Measurements from ENCODE around the gene MCM5. TPM values are rescaled to one million over a fixed set of nuclear protein-coding genes. Genes with fewer than 3 reads are reported as not detected.

MCM5 gene
- total RNA-seq, 1 experiment from 2014 or later, result 194 TPM

- H3K9me2 ChIP-seq (ENCODE audit: insufficient read depth), result no peaks in the 10 kb centered on the region
- ChIA-PET CTCF (no interaction called here), POLR2A (interaction anchor here (1.6 kb wide), 1 partner anchor 8 kb away, joined by 3 read pairs; no protein-coding TSS in a partner anchor), RAD21 (ENCODE audit: low non-redundant PET in 1 of 2, low total read pairs in 2 of 2, uncharacterized antibody in 2 of 2, unreplicated experiment in 2 of 2) (no interaction called here)
- peaks cover 58 to 80% of the 10 kb centered on the region in 2 experiments for H3K36me3 ChIP-seq (ENCODE audit: control insufficient read depth in 1 of 2, insufficient read depth in 2 of 2, low read length in 2 of 2)
- BruUV-seq (replicated peaks), result no TSS peak
- no peaks in the 10 kb centered on the region for H3K27me3 ChIP-seq (ENCODE audit: insufficient read depth, low read length)
- ATAC-seq, result 0 out of 2 replicates have a peak, but pooled peaks have one; percentile 20
- no peaks in the 10 kb centered on the region for H4K20me1 ChIP-seq (ENCODE audit: insufficient read depth)
- DNase-seq (ENCODE audit: low read depth, low spot score), result no peak
- TF ChIP-seq ELF1 (IDR thresholded peaks at IDR 0.05; ENCODE audit: borderline replicate concordance, low read depth) (no peak), ZFX (IDR thresholded peaks at IDR 0.05) (no peak), RAD21 (IDR thresholded peaks at IDR 0.05; ENCODE audit: low read depth) (no peak), CBX3 (IDR thresholded peaks at IDR 0.05; ENCODE audit: low read depth) (no peak), YY1 (IDR thresholded peaks at IDR 0.05; ENCODE audit: extremely low read depth, insufficient replicate concordance, low read depth, low read length) (no peak), ATF3 (IDR thresholded peaks at IDR 0.05) (no peak)
- peaks cover 7% of the 10 kb centered on the region; the same call in 1 of the 2 replicates for H3K79me2 ChIP-seq (ENCODE audit: insufficient read depth, low read length)
- H3K9me3 ChIP-seq (ENCODE audit: control insufficient read depth in 1 of 2, insufficient read depth in 1 of 2, low read depth in 1 of 2, low read length in 2 of 2), result no peaks in the 10 kb centered on the region
- intact Hi-C loops (cut with micrococcal nuclease), result no loop called here
- H3K9ac ChIP-seq (ENCODE audit: low read length), result no peak overlapping the region
- H3K4me3 ChIP-seq (replicated peaks in 1 of 2; ENCODE audit: low read depth in 1 of 2, low read length in 2 of 2), result no peak overlapping the region
- no peak overlapping the region for H3K27ac ChIP-seq (ENCODE audit: low read depth, low read length)
- no peak overlapping the region for H2AFZ ChIP-seq (ENCODE audit: low read depth, low read length, poor library complexity, severe bottlenecking)
- no peak overlapping the region for H3K4me2 ChIP-seq (ENCODE audit: low read length)
- no peaks in the 10 kb centered on the region for H3K4me1 ChIP-seq (ENCODE audit: control insufficient read depth in 1 of 2, insufficient read depth in 2 of 2, low read length in 2 of 2)
Measured at GRCh38 chr22:35411102-35411501, 11.2 kb downstream of the MCM5 start.

GRCh38 chr22:35413624-35414023 lies 13.7 kb downstream of the MCM5 start:
- H3K9ac ChIP-seq (ENCODE audit: low read length), result no peak overlapping the region
- peaks cover 42 to 75% of the 10 kb centered on the region in 2 experiments for H3K36me3 ChIP-seq (ENCODE audit: control insufficient read depth in 1 of 2, insufficient read depth in 2 of 2, low read length in 2 of 2)
- POLR2A ChIA-PET, result no interaction called here
- intact Hi-C loops (cut with micrococcal nuclease), result no loop called here
- RAD21 ChIA-PET (ENCODE audit: low non-redundant PET in 1 of 2, low total read pairs in 2 of 2, uncharacterized antibody in 2 of 2, unreplicated experiment in 2 of 2), result interaction anchor here in 1 of 2 experiments (1.0 kb wide), 1 partner anchor 63 kb away, joined by 3 read pairs; no protein-coding TSS in a partner anchor
- DNase-seq (ENCODE audit: low read depth, low spot score) (no peak), ATAC-seq (no peak)
- no peaks in the 10 kb centered on the region for H4K20me1 ChIP-seq (ENCODE audit: insufficient read depth)
- H2AFZ ChIP-seq (ENCODE audit: low read depth, low read length, poor library complexity, severe bottlenecking), result no peak overlapping the region
- H3K27ac ChIP-seq (ENCODE audit: low read depth, low read length), result no peak overlapping the region
- H3K9me3 ChIP-seq (ENCODE audit: control insufficient read depth in 1 of 2, insufficient read depth in 1 of 2, low read depth in 1 of 2, low read length in 2 of 2), result no peaks in the 10 kb centered on the region
- H3K27me3 ChIP-seq (ENCODE audit: insufficient read depth, low read length), result no peaks in the 10 kb centered on the region
- H3K4me3 ChIP-seq (replicated peaks in 1 of 2; ENCODE audit: low read depth in 1 of 2, low read length in 2 of 2), result no peak overlapping the region
- H3K79me2 ChIP-seq (ENCODE audit: insufficient read depth, low read length), result peaks cover 7% of the 10 kb centered on the region; the same call in 1 of the 2 replicates
- H3K4me2 ChIP-seq (ENCODE audit: low read length), result no peak overlapping the region
- CTCF ChIA-PET, result no interaction called here
- H3K9me2 ChIP-seq (ENCODE audit: insufficient read depth), result no peaks in the 10 kb centered on the region
- no TSS peak for BruUV-seq (replicated peaks)
- H3K4me1 ChIP-seq (ENCODE audit: control insufficient read depth in 1 of 2, insufficient read depth in 2 of 2, low read length in 2 of 2), result no peaks in the 10 kb centered on the region
- TF ChIP-seq SRF (IDR thresholded peaks at IDR 0.05; ENCODE audit: low read depth) (no peak), EZH2phosphoT487 (IDR thresholded peaks at IDR 0.05; ENCODE audit: borderline replicate concordance) (no peak), ATF3 (IDR thresholded peaks at IDR 0.05) (no peak), POLR2A (IDR thresholded peaks at IDR 0.05; ENCODE audit: borderline replicate concordance, extremely low read depth, insufficient read depth, insufficient read length) (no peak), JUND (IDR thresholded peaks at IDR 0.05) (no peak), FOSL1 (IDR thresholded peaks at IDR 0.05; ENCODE audit: low read depth) (no peak), CEBPB (IDR thresholded peaks at IDR 0.05; ENCODE audit: low read depth) (no peak), RAD21 (IDR thresholded peaks at IDR 0.05; ENCODE audit: low read depth) (no peak), ZFX (IDR thresholded peaks at IDR 0.05) (no peak), POLR2AphosphoS5 (IDR thresholded peaks at IDR 0.05; ENCODE audit: low read depth, low read length) (no peak), MAX (IDR thresholded peaks at IDR 0.05) (no peak), SIN3A (IDR thresholded peaks at IDR 0.05; ENCODE audit: low read depth) (no peak), ZBTB33 (IDR thresholded peaks at IDR 0.05; ENCODE audit: extremely low read depth, insufficient replicate concordance, low read length) (no peak), CTCF (IDR thresholded peaks at IDR 0.05 in 2 of 3, conservative IDR thresholded peaks at IDR 0.05 in 1 of 3; ENCODE audit: borderline replicate concordance in 1 of 3, insufficient read depth in 1 of 3, low read depth in 2 of 3, low read length in 2 of 3) (no peak)

Measured in HCT116 (cell line).